ENCODE measurements around the gene VWA5B1.

Gene VWA5B1

DNA sequence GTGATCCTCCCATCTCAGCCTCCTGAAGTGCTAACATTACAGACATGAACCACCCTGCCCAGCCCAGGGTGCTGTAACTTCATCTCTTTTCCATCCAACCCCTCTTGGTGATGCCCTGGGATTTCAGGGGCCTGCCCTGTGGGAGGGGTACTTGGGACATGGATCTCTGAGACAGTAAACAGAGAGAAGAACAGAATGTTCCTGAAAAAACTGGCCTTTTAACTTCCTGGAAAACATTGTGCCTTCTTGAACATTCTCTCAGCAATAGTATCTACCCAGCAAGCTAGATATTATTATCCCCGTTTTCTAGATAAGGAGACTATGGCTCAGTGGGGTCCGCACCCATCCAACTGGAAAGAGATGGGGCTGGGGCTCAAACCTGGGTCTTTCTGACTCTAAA lies 57.0 kb downstream of the VWA5B1 start:
- H3K4me3 ChIP-seq (ENCODE audit: low read length) = no peak overlapping the region
- H3K27ac ChIP-seq (ENCODE audit: low read length) = no peak overlapping the region
- peaks cover 9% of the 10 kb centered on the region; the same call in 1 of the 2 replicates for H3K4me1 ChIP-seq (ENCODE audit: control insufficient read depth, insufficient read depth, low read length)
- H3K36me3 ChIP-seq (ENCODE audit: control insufficient read depth, insufficient read depth, low read length) = no peaks in the 10 kb centered on the region
- no peaks in the 10 kb centered on the region; the same call in 1 of the 2 replicates for H3K27me3 ChIP-seq (ENCODE audit: control insufficient read depth, insufficient read depth, low read length)
- H3K9me3 ChIP-seq (ENCODE audit: control insufficient read depth, insufficient read depth, low read length) = no peaks in the 10 kb centered on the region
- no peak for DNase-seq (ENCODE audit: low read depth, low spot score)
- WGBS (ENCODE audit: insufficient coverage, insufficient read length) = no CpG with 5 or more reads among the region's 2 CpGs

DNA sequence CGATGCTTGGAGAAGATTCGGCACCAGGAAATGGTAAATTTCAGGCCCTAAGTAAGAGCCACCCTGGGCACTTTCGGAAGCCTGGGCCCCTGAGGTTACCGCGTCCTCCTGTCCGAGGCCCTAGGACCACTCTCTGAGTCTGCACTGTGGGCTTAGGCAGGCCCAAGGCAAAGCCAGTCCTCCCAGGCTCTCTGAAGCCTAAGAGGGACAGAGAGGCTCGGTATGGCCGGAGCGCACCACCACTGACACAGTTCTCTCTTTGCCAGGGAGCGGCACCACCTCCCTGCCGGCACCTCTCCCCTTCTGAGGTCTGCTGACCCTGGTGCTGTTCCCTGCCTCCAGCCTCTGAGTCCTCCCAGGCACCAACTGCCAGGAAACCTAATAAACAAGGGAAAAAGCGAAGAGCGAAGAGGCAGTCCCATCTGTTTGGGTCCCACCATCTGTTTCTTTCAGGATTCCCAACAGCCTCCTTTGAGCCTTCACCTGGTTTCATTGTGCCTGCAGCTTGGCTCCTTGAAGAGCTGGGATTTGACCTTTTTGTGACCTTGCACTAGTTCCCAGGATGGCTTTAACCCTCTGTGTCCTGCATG lies 57.7 kb downstream of the VWA5B1 start:
- Histone ChIP-seq H3K4me3 (ENCODE audit: low read length) (no peak overlapping the region), H3K36me3 (ENCODE audit: control insufficient read depth, insufficient read depth, low read length) (no peaks in the 10 kb centered on the region), H3K4me1 (ENCODE audit: control insufficient read depth, insufficient read depth, low read length) (peaks cover 4% of the 10 kb centered on the region; the same call in 1 of the 2 replicates), H3K27me3 (ENCODE audit: control insufficient read depth, insufficient read depth, low read length) (no peaks in the 10 kb centered on the region), H3K9me3 (ENCODE audit: control insufficient read depth, insufficient read depth, low read length) (no peaks in the 10 kb centered on the region), H3K27ac (ENCODE audit: low read length) (no peak overlapping the region)
- WGBS (ENCODE audit: insufficient coverage, insufficient read length) = no CpG with 5 or more reads among the region's 13 CpGs
- no peak for DNase-seq (ENCODE audit: low read depth, low spot score)

DNA sequence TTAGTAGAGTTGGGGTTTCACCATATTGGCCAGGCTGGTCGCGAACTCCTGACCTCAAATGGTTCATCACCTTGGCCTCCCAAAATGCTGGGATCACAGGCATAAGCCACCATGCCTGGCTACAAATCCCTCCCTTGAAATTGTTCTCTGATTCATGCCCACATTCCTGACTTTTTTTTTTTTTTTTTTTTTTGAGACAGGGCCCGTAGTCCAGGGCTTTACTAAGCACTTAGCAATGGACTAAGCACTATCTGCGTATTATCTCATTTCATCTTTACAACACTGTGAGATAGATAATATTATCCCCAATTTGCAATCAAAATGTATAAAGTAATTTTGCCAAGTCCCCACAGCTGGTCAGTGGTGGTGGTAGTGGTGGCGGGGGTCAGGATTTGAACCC lies 58.9 kb downstream of the VWA5B1 start:
- Histone ChIP-seq H3K36me3 (ENCODE audit: control insufficient read depth, insufficient read depth, low read length) (no peaks in the 10 kb centered on the region), H3K27ac (ENCODE audit: low read length) (no peak overlapping the region), H3K9me3 (ENCODE audit: control insufficient read depth, insufficient read depth, low read length) (no peaks in the 10 kb centered on the region), H3K4me3 (ENCODE audit: low read length) (no peak overlapping the region), H3K27me3 (ENCODE audit: control insufficient read depth, insufficient read depth, low read length) (no peaks in the 10 kb centered on the region), H3K4me1 (ENCODE audit: control insufficient read depth, insufficient read depth, low read length) (peaks cover 2% of the 10 kb centered on the region; the same call in 1 of the 2 replicates)
- DNase-seq (ENCODE audit: low read depth, low spot score) = no peak
- no CpG with 5 or more reads among the region's 5 CpGs for WGBS (ENCODE audit: insufficient coverage, insufficient read length)

DNA sequence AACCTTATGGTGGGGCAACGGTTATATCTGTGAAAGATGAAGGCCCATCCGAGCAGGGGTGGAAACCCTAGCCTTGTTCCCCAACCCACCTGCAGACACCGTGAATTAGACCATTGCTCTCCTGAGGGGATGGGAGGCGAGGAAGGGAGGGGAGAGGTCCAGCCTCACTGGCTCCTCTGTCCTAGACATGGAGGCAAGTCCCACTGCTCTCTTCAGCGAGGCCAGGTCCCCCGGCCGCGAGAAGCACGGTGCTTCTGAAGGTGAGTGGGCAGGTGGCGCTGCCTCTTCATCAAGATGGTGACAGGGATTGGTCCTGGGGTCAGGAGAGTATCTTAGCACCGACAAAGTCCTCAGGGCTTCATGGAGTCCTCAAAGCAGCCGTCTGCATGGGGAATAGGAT lies 59.3 kb downstream of the VWA5B1 start:
- no peak overlapping the region for H3K27ac ChIP-seq (ENCODE audit: low read length)
- WGBS (ENCODE audit: insufficient coverage, insufficient read length) = no CpG with 5 or more reads among the region's 12 CpGs
- no peak for DNase-seq (ENCODE audit: low read depth, low spot score)
- no peaks in the 10 kb centered on the region for H3K36me3 ChIP-seq (ENCODE audit: control insufficient read depth, insufficient read depth, low read length)
- no peaks in the 10 kb centered on the region for H3K9me3 ChIP-seq (ENCODE audit: control insufficient read depth, insufficient read depth, low read length)
- H3K27me3 ChIP-seq (ENCODE audit: control insufficient read depth, insufficient read depth, low read length) = no peaks in the 10 kb centered on the region
- H3K4me3 ChIP-seq (ENCODE audit: low read length) = no peak overlapping the region
- H3K4me1 ChIP-seq (ENCODE audit: control insufficient read depth, insufficient read depth, low read length) = no peaks in the 10 kb centered on the region

DNA sequence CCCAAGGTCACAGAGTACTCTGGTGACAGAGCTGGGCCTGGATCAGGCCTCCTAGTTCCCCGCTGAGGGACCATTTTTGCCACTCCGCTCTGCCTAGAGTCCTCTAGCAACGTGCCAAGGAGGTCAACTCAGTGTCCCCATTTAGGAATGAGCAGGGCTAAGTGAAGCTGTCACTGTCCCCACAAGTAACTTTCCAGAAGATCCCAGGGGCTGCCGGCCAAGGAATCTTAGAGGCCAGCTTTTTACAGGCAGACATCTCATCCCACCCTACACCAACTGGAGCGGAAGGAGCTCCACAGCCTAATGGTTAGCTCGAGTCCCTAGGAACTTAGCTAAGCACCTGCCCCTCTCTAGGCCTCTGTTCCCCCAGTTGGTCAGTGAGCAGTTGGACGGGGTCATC lies 59.7 kb downstream of the VWA5B1 start:
- H3K27me3 ChIP-seq (ENCODE audit: control insufficient read depth, insufficient read depth, low read length) = no peaks in the 10 kb centered on the region
- DNase-seq (ENCODE audit: low read depth, low spot score) = no peak
- H3K4me3 ChIP-seq (ENCODE audit: low read length) = no peak overlapping the region
- no peaks in the 10 kb centered on the region for H3K4me1 ChIP-seq (ENCODE audit: control insufficient read depth, insufficient read depth, low read length)
- WGBS (ENCODE audit: insufficient coverage, insufficient read length) = no CpG with 5 or more reads among the region's 7 CpGs
- H3K36me3 ChIP-seq (ENCODE audit: control insufficient read depth, insufficient read depth, low read length) = no peaks in the 10 kb centered on the region
- no peaks in the 10 kb centered on the region for H3K9me3 ChIP-seq (ENCODE audit: control insufficient read depth, insufficient read depth, low read length)
- no peak overlapping the region for H3K27ac ChIP-seq (ENCODE audit: low read length)

DNA sequence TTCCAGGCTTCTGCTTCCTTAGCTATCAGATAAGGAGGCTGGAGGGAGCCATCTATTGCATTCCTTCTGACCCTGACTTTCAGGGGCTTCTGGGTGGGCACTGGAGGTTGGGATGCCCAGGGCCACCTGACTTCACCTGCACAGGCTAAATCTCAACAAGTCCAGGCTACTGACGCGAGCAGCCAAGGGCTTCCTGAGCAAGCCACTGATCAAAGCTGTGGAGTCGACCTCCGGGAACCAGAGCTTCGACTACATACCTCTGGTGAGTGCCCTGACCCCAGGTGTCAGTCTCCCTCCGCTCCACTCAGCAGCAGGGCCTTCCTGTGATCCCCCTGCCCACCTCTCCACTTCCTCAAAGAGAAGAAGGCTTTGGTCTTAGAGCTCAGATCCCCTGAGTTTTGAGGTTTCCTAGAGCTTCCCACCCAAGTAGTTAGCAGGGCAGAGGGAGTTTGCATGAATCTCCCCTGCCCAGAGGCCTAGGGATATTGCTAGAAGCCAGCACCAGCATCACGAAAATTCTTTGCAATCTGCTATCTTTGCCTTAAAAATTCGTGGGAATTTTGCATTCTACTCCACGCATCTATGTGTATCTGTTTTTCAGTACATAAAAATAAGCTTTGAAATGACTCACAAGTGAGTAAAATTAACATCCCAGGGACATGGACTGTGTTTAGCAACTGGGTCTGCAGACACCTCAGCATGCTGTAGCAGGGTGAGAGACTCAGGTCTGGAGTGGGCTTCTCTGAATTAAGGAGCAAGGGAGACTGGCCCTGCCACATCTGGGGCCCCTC lies 61.4 kb downstream of the VWA5B1 start:
- Histone ChIP-seq H3K27me3 (ENCODE audit: control insufficient read depth, insufficient read depth, low read length) (no peaks in the 10 kb centered on the region), H3K4me1 (ENCODE audit: control insufficient read depth, insufficient read depth, low read length) (no peaks in the 10 kb centered on the region)
- no CpG with 5 or more reads among the region's 9 CpGs for WGBS (ENCODE audit: insufficient coverage, insufficient read length)

DNA sequence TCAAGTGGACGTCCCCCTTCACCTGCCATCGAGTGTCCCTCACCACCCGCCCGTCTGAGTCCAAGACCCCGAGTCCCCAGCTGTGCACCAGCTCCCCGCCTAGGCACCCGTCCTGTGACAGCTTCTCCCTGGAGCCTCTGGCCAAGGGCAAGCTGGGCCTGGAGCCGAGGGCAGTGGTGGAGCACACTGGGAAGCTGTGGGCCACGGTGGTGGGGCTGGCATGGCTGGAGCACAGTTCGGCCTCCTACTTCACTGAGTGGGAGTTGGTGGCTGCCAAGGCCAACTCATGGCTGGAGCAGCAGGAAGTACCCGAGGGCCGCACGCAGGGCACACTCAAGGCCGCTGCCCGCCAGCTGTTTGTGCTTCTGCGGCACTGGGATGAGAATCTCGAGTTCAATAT lies 63.2 kb downstream of the VWA5B1 start:
- no peaks in the 10 kb centered on the region for H3K27me3 ChIP-seq (ENCODE audit: control insufficient read depth, insufficient read depth, low read length)
- no peaks in the 10 kb centered on the region for H3K36me3 ChIP-seq (ENCODE audit: control insufficient read depth, insufficient read depth, low read length)
- H3K9me3 ChIP-seq (ENCODE audit: control insufficient read depth, insufficient read depth, low read length) = no peaks in the 10 kb centered on the region
- no peak overlapping the region for H3K27ac ChIP-seq (ENCODE audit: low read length)
- H3K4me3 ChIP-seq (ENCODE audit: low read length) = no peak overlapping the region
- WGBS (ENCODE audit: insufficient coverage, insufficient read length) = no CpG with 5 or more reads among the region's 17 CpGs
- no peak for DNase-seq (ENCODE audit: low read depth, low spot score)
- peaks cover 2% of the 10 kb centered on the region; the same call in 1 of the 2 replicates for H3K4me1 ChIP-seq (ENCODE audit: control insufficient read depth, insufficient read depth, low read length)

More for the DNA sequence above, 61.4 kb downstream of the VWA5B1 start:
- Histone ChIP-seq H3K9me3 (ENCODE audit: control insufficient read depth, insufficient read depth, low read length) (no peaks in the 10 kb centered on the region), H3K4me3 (ENCODE audit: low read length) (no peak overlapping the region), H3K36me3 (ENCODE audit: control insufficient read depth, insufficient read depth, low read length) (no peaks in the 10 kb centered on the region), H3K27ac (ENCODE audit: low read length) (no peak overlapping the region)
- DNase-seq (ENCODE audit: low read depth, low spot score) = no peak

DNA sequence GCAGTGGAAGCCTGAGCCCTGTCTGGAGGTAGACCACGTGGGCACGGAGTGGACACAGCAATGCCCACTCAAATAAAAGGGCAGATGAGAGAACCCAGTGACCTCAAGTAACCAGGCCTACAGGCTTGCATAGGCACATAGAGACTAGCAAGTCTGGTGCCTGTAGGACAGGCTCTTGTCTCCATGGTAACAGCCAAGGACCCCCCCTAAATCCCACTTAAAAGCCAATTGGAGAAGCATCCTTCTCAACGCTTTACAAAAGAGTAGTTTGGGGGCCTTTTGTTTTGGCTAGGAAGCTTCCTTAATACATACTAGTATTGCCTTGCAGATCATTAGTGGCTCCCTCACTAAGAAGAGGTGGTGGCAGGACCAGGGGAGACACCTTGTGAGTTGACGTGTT lies 63.9 kb downstream of the VWA5B1 start:
- no peak for DNase-seq (ENCODE audit: low read depth, low spot score)
- Histone ChIP-seq H3K27ac (ENCODE audit: low read length) (no peak overlapping the region), H3K9me3 (ENCODE audit: control insufficient read depth, insufficient read depth, low read length) (no peaks in the 10 kb centered on the region), H3K4me1 (ENCODE audit: control insufficient read depth, insufficient read depth, low read length) (peaks cover 4% of the 10 kb centered on the region; the same call in 1 of the 2 replicates), H3K4me3 (ENCODE audit: low read length) (no peak overlapping the region), H3K36me3 (ENCODE audit: control insufficient read depth, insufficient read depth, low read length) (no peaks in the 10 kb centered on the region), H3K27me3 (ENCODE audit: control insufficient read depth, insufficient read depth, low read length) (no peaks in the 10 kb centered on the region)
- WGBS (ENCODE audit: insufficient coverage, insufficient read length) = no CpG with 5 or more reads among the region's 4 CpGs

DNA sequence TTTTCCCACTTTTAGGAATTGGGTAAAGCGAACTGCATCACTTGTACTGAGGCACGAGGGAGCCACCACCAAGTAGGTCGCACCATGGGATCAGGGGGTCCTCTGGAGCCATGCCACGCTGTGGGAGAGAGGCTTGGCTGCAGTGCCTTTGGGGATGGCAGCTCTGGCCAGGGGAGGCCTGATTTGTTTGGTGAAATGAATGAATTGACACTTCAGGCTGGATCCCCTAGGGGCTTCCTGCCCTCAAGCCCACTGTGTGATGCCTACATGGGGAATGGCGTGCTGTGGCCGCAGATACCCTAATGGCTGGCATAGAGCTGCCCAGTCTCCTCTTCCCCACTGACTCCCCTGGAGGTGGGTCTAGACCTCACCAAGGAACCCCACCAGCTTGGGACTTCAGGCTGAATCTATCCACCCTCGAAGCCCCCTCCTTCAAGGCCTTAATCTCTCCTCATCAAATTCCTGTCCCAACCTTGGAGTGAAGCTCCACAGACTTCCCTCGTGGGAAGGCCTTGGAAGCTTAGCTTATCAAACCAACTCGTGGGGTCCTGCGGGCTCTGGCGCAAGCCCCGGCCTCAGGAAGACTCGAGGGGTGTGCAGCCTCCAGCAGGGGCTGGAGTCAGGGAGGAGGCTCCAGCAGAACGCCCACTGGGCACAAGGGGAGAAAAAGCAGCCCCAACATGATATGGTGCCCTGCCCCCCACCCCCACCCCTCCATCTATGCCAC lies 64.6 kb downstream of the VWA5B1 start:
- no peaks in the 10 kb centered on the region for H3K36me3 ChIP-seq (ENCODE audit: control insufficient read depth, insufficient read depth, low read length)
- H3K4me1 ChIP-seq (ENCODE audit: control insufficient read depth, insufficient read depth, low read length) = peaks cover 4% of the 10 kb centered on the region; the same call in 1 of the 2 replicates
- H3K27ac ChIP-seq (ENCODE audit: low read length) = no peak overlapping the region
- no peaks in the 10 kb centered on the region for H3K9me3 ChIP-seq (ENCODE audit: control insufficient read depth, insufficient read depth, low read length)
- no CpG with 5 or more reads among the region's 14 CpGs for WGBS (ENCODE audit: insufficient coverage, insufficient read length)
- H3K4me3 ChIP-seq (ENCODE audit: low read length) = no peak overlapping the region
- no peak for DNase-seq (ENCODE audit: low read depth, low spot score)
- H3K27me3 ChIP-seq (ENCODE audit: control insufficient read depth, insufficient read depth, low read length) = no peaks in the 10 kb centered on the region

DNA sequence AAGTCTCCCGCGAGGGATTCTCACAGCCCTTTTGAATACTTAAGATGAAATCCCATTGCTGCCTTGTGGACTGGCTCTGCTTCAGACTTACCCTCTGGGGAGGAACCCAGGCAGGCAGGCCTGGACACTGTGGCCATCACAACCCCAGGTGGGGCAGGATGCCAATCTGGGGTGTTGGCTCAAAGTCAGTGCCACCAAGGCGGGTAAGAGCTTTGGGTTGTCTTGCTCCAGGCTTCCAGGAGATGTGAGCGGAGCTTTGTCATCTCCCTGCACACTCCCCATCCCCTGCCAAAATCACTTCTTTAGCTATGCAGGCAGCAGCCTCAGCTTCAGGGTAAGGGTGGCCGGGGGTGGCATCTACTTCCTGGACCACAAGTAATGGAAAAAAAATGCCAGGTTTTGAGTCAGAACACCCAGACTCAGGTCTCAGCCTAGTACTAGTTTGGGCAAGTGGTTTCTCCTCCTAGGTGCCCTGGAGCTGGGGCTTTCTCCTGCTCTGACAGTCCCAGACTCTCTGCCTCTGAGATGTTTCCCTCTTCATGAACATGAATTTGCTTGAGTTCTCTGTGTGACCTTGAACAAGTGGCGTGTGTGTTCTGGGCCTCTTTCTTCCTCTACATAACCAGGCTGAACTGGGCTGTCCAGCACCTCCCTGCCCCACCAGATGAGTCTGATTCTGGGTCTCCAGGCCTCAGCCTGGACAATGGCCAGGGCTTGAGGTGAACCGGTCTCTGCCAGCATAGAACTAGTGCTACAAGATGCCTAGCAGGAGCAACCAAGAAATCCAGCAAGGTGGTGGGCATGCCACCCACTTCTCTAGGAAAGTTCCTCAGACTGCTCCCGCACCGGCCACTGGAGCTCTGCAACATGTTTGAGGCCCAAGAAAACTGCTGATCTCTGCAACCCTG lies 65.4 kb downstream of the VWA5B1 start:
- Histone ChIP-seq H3K27me3 (ENCODE audit: control insufficient read depth, insufficient read depth, low read length) (no peaks in the 10 kb centered on the region), H3K9me3 (ENCODE audit: control insufficient read depth, insufficient read depth, low read length) (no peaks in the 10 kb centered on the region), H3K4me1 (ENCODE audit: control insufficient read depth, insufficient read depth, low read length) (peaks cover 4% of the 10 kb centered on the region; the same call in 1 of the 2 replicates), H3K4me3 (ENCODE audit: low read length) (no peak overlapping the region), H3K36me3 (ENCODE audit: control insufficient read depth, insufficient read depth, low read length) (no peaks in the 10 kb centered on the region), H3K27ac (ENCODE audit: low read length) (no peak overlapping the region)
- WGBS (ENCODE audit: insufficient coverage, insufficient read length) = no CpG with 5 or more reads among the region's 9 CpGs
- DNase-seq (ENCODE audit: low read depth, low spot score) = no peak
